CD4-positive, alpha-beta T cell (primary cell): Measurements from ENCODE around the gene SRRD. TPM values are rescaled to one million over a fixed set of nuclear protein-coding genes. Genes with fewer than 3 reads are reported as not detected.
"Not testable (repeated sequence)": the region's sequence is repeated elsewhere in the genome, so short reads cannot be mapped to it uniquely, and the experiment has no call there.

Experiments
- ATAC-seq: fragments of 200-7000 bp; cut with Tn5 transposase; one replicate; pipeline ENCODE4 v1.10.0; 2022; ENCODE audit warnings: mild to moderate bottlenecking; ENCODE audit not compliant: poor library complexity
- CTCF ChIA-PET: fragments of 350-600 bp; sonication (Branson Sonifier 250); formaldehyde crosslinking; loops from one replicate; lab custom pipeline; 2021; ENCODE audit warnings: antibody characterized with exemption, inconsistent platforms; lab: Charles Lee
- POLR2A ChIA-PET: fragments of 350-600 bp; sonication (Branson Sonifier 250); formaldehyde crosslinking; loops from one replicate; lab custom pipeline; 2021; ENCODE audit warnings: antibody characterized with exemption, inconsistent platforms; lab: Charles Lee
- DNase-seq, 14 experiments: peaks; one replicate each; pipeline ENCODE4 v3.0.0-alpha.2; 2013 to 2020; ENCODE audit warnings: mixed read lengths in 2 of 14
- H3K27ac ChIP-seq, 2 donors: one replicate each; pipeline versions ENCODE4 v1.5.1 to v1.7.0; 2013; ENCODE audit warnings: low read length in 2 of 2, low read depth in 1 of 2, mild to moderate bottlenecking in 1 of 2
- H3K27me3 ChIP-seq, 2 experiments: 1 replicate in 1 of 2; 2 replicates in 1 of 2; pipeline versions ENCODE4 v1.6.1 to v1.7.0; 2013; ENCODE audit warnings: low read length in 2 of 2, control low read depth in 1 of 2, mild to moderate bottlenecking in 1 of 2, moderate library complexity in 1 of 2; ENCODE audit not compliant: insufficient read depth in 2 of 2, control insufficient read depth in 1 of 2
- H3K36me3 ChIP-seq: one replicate; pipeline ENCODE4 v1.6.1; 2013; ENCODE audit warnings: low read length, control low read depth; ENCODE audit not compliant: insufficient read depth
- H3K4me1 ChIP-seq: one replicate; pipeline ENCODE4 v1.6.1; 2013; ENCODE audit warnings: low read length, control low read depth; ENCODE audit not compliant: insufficient read depth
- H3K4me3 ChIP-seq: one replicate; pipeline ENCODE4 v1.5.1; 2013; ENCODE audit warnings: mild to moderate bottlenecking, low read length, moderate library complexity
- H3K9me3 ChIP-seq, 2 experiments: 1 replicate in 1 of 2; 2 replicates in 1 of 2; pipeline versions ENCODE4 v1.6.1 to v1.7.0; 2013; ENCODE audit warnings: low read length in 2 of 2, mild to moderate bottlenecking in 2 of 2, control low read depth in 1 of 2, moderate library complexity in 1 of 2; ENCODE audit not compliant: control insufficient read depth in 1 of 2, insufficient read depth in 1 of 2
- H3K27ac Mint-ChIP-seq: one replicate; pipeline ENCODE4 v1.8.0; 2020; ENCODE audit warnings: mixed read lengths
- H3K27me3 Mint-ChIP-seq: one replicate; pipeline ENCODE4 v1.8.0; 2021; ENCODE audit warnings: mixed read lengths
- H3K36me3 Mint-ChIP-seq: one replicate; pipeline ENCODE4 v1.8.0; 2021; ENCODE audit warnings: low read depth, mixed read lengths
- H3K4me1 Mint-ChIP-seq: one replicate; pipeline ENCODE4 v1.8.0; 2021; ENCODE audit warnings: low read depth, mixed read lengths
- H3K4me3 Mint-ChIP-seq: one replicate; pipeline ENCODE4 v1.8.0; 2020; ENCODE audit warnings: mild to moderate bottlenecking, mixed read lengths
- H3K9me3 Mint-ChIP-seq: one replicate; pipeline ENCODE4 v1.8.0; 2020; ENCODE audit warnings: mixed read lengths
- CTCF ChIP-seq: fragments of 200-600 bp; IDR thresholded peaks from one replicate; pipeline ENCODE4 v1.8.0; 2022; ENCODE audit warnings: antibody characterized with exemption, mild to moderate bottlenecking
- intact Hi-C, 2 experiments: fragments of 100-400 bp; cut with DNase I in 1 of 2; cut with micrococcal nuclease in 1 of 2; formaldehyde crosslinking; loops; one replicate each; pipeline versions ENCODE4 v1.15.1 to v1.9.0; 2023 to 2025; cut with DNase I, micrococcal nuclease
- total RNA-seq, 174 experiments: library from RNA in 2 of 174; stranded (reverse) in 2 of 174; gene quantifications; one replicate each; pipeline ENCODE4 v1.2.3 and lab custom pipeline; 2021 to 2026

Gene SRRD
- total RNA-seq, 2 experiments from 2014 or later, result 25.8 to 27.2 TPM

GRCh38 chr22:26527574-26528465, 44.1 kb downstream of the SRRD start:
- no peak for DNase-seq
- no peak overlapping the region for H3K27ac Mint-ChIP-seq
- CTCF ChIA-PET, result no interaction called here

GRCh38 chr22:26528518-26528917, 44.8 kb downstream of the SRRD start:
- H3K27me3 Mint-ChIP-seq, H3K27ac ChIP-seq, DNase-seq, H3K4me3 Mint-ChIP-seq, intact Hi-C loops, H3K4me1 Mint-ChIP-seq, POLR2A ChIA-PET, H3K27ac Mint-ChIP-seq, ATAC-seq, H3K4me1 ChIP-seq, H3K9me3 Mint-ChIP-seq, CTCF ChIA-PET, H3K9me3 ChIP-seq, H3K4me3 ChIP-seq, H3K27me3 ChIP-seq: not testable (repeated sequence)
- peaks cover 56% of the 10 kb centered on the region for H3K36me3 ChIP-seq
- peaks cover 56% of the 10 kb centered on the region for H3K36me3 Mint-ChIP-seq

More at GRCh38 chr22:26527574-26528465, 44.1 kb downstream of the SRRD start:
- H3K27me3 Mint-ChIP-seq, result no peaks in the 10 kb centered on the region
- intact Hi-C loops, result no loop called here
- Histone ChIP-seq H3K4me3 (no peak overlapping the region), H3K27me3 (no peaks in the 10 kb centered on the region), H3K36me3 (peaks cover 52% of the 10 kb centered on the region), H3K9me3 (no peaks in the 10 kb centered on the region), H3K27ac (no peak overlapping the region), H3K4me1 (no peaks in the 10 kb centered on the region)
- no peaks in the 10 kb centered on the region for H3K9me3 Mint-ChIP-seq
- H3K4me3 Mint-ChIP-seq, result no peak overlapping the region
- TF ChIP-seq CTCF, result no peak
- H3K4me1 Mint-ChIP-seq, result no peaks in the 10 kb centered on the region
- no peak for ATAC-seq
- POLR2A ChIA-PET, result no interaction called here
- H3K36me3 Mint-ChIP-seq, result peaks cover 54% of the 10 kb centered on the region

- ATAC-seq, result no peak
- intact Hi-C loops, result no loop called here
- Histone ChIP-seq H3K4me3 (no peak overlapping the region), H3K9me3 (no peaks in the 10 kb centered on the region), H3K4me1 (no peaks in the 10 kb centered on the region), H3K36me3 (peaks cover 58% of the 10 kb centered on the region), H3K27ac (no peak overlapping the region), H3K27me3 (no peaks in the 10 kb centered on the region)
- Mint-ChIP-seq H3K27ac (no peak overlapping the region), H3K4me3 (no peak overlapping the region), H3K36me3 (peaks cover 56% of the 10 kb centered on the region), H3K9me3 (no peaks in the 10 kb centered on the region), H3K4me1 (no peaks in the 10 kb centered on the region), H3K27me3 (no peaks in the 10 kb centered on the region)
- DNase-seq, result no peak
- no peak for TF ChIP-seq CTCF
- POLR2A ChIA-PET, result no interaction called here
- CTCF ChIA-PET, result no interaction called here
Observed at GRCh38 chr22:26529345-26529744, 45.7 kb downstream of the SRRD start.
